ENCODE results near the gene GCK. TPM values are rescaled to one million over a fixed set of nuclear protein-coding genes. Genes with fewer than 3 reads are reported as not detected.
A peak's percentile ranks its signal among the peaks of the same experiment; 100 is the strongest.

GCK gene
- total and polyA plus RNA-seq, 2 of the 13 experiments (the other 11 are each of a cell fraction or from before 2014, with no cell fraction given), result not detected

DNA sequence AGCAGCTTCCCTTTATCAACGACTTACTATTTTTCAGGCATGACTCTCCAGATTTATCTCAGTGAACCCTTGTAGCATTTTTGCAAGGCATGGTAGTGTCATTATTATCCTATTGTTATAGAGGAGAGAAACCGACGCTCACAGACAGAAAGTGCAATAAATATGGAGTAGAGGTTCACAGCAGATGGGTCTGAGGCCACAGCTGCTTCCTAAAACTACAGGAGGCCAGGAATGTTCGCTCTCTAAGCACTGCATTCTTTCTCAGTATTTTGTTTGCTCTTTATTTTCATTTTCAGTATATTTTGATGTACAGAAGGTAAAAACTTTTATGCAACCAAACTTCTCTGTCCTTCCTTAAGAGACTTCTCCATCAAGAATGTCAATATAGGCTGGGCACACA lies 89.6 kb downstream of the GCK start:
- peak overlapping the region; percentile 88; the same call in 1 of the 2 replicates for H3K4me2 ChIP-seq (ENCODE audit: low read depth, low read length)

More for the DNA sequence above, 89.6 kb downstream of the GCK start:
- Histone ChIP-seq H3K79me2 (ENCODE audit: insufficient read depth, low read length) (no peaks in the 10 kb centered on the region), H3K27me3 (ENCODE audit: control insufficient read depth in 1 of 2, insufficient read depth in 2 of 2, low read length in 2 of 2) (peaks cover 2 to 15% of the 10 kb centered on the region in 2 experiments; a peak in 1 of 5 replicates), H4K20me1 (ENCODE audit: insufficient read depth, low read length) (no peaks in the 10 kb centered on the region), H3K4me1 (ENCODE audit: insufficient read depth, low read length) (peaks cover 64% of the 10 kb centered on the region), H3K4me3 (replicated peaks in 1 of 3; ENCODE audit: insufficient read depth in 1 of 3, low read depth in 2 of 3, low read length in 3 of 3) (no peak overlapping the region; a peak in 1 of 6 replicates), H3K27ac (ENCODE audit: extremely low read length, insufficient read depth, low read length) (no peak overlapping the region), H3K9me3 (ENCODE audit: low read length) (no peaks in the 10 kb centered on the region), H3K36me3 (replicated peaks in 1 of 2; ENCODE audit: control insufficient read depth in 1 of 2, insufficient read depth in 2 of 2, low read length in 2 of 2) (no peaks in the 10 kb centered on the region), H3K9ac (ENCODE audit: insufficient read depth, low read depth, low read length) (no peak overlapping the region), H2AFZ (ENCODE audit: low read length) (no peak overlapping the region)
- 81% methylated on average over 4 of the region's 4 CpGs for WGBS (ENCODE audit: low lambda C conversion rate)
- ChIA-PET CTCF (ENCODE audit: low intra/inter-chr PET ratio, low total read pairs) (no interaction called here), POLR2A (no interaction called here)
- no TSS peak for BruUV-seq (replicated peaks)
- no peak for ATAC-seq
- TF ChIP-seq, protein P1, sequence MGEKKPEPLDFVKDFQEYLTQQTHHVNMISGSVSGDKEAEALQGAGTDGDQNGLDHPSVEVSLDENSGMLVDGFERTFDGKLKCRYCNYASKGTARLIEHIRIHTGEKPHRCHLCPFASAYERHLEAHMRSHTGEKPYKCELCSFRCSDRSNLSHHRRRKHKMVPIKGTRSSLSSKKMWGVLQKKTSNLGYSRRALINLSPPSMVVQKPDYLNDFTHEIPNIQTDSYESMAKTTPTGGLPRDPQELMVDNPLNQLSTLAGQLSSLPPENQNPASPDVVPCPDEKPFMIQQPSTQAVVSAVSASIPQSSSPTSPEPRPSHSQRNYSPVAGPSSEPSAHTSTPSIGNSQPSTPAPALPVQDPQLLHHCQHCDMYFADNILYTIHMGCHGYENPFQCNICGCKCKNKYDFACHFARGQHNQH (CRISPR knock-in tag; IDR thresholded peaks at IDR 0.05), result no peak
- TF ChIP-seq ZNF761 (CRISPR knock-in tag; conservative IDR thresholded peaks at IDR 0.05) (no peak), ATRX (CRISPR knock-in tag; IDR thresholded peaks at IDR 0.05; ENCODE audit: borderline replicate concordance) (no peak), ZNF768 (CRISPR knock-in tag; IDR thresholded peaks at IDR 0.05) (no peak), ZFP41 (CRISPR knock-in tag; IDR thresholded peaks at IDR 0.05; ENCODE audit: borderline replicate concordance) (no peak), TBX2 (CRISPR knock-in tag; IDR thresholded peaks at IDR 0.05; ENCODE audit: borderline replicate concordance) (no peak)
- TF ChIP-seq, protein P2, sequence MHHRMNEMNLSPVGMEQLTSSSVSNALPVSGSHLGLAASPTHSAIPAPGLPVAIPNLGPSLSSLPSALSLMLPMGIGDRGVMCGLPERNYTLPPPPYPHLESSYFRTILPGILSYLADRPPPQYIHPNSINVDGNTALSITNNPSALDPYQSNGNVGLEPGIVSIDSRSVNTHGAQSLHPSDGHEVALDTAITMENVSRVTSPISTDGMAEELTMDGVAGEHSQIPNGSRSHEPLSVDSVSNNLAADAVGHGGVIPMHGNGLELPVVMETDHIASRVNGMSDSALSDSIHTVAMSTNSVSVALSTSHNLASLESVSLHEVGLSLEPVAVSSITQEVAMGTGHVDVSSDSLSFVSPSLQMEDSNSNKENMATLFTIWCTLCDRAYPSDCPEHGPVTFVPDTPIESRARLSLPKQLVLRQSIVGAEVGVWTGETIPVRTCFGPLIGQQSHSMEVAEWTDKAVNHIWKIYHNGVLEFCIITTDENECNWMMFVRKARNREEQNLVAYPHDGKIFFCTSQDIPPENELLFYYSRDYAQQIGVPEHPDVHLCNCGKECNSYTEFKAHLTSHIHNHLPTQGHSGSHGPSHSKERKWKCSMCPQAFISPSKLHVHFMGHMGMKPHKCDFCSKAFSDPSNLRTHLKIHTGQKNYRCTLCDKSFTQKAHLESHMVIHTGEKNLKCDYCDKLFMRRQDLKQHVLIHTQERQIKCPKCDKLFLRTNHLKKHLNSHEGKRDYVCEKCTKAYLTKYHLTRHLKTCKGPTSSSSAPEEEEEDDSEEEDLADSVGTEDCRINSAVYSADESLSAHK (CRISPR knock-in tag; IDR thresholded peaks at IDR 0.05; ENCODE audit: borderline replicate concordance), result no peak
- in situ Hi-C loops (cut with HindIII; ENCODE audit: extremely low pct_ligation_motif_present, low pct_unique_long_range_greater_than_20kb) (no loop called here), intact Hi-C loops (cut with micrococcal nuclease; ENCODE audit: unreplicated experiment) (no loop called here)
- no peak for DNase-seq (ENCODE audit: low spot score)
- no peak for FAIRE-seq

All from HepG2 (cell line).